Tibial nerve (tissue), 4 donors: Measurements from ENCODE around the gene TMEM132D.

Experiments
- CTCF ChIP-seq, 5 experiments: fragments of 200-600 bp in 3 of 5; fragments of 450-650 bp in 2 of 5; sonication (generic) in 3 of 5; IDR thresholded peaks; one replicate each; pipeline ENCODE4 v1.5.1; 2016 to 2019; ENCODE audit warnings: antibody characterized with exemption in 5 of 5, mild to moderate bottlenecking in 3 of 5, moderate library complexity in 2 of 5
- EP300 ChIP-seq, 2 donors: sonication (generic); formaldehyde crosslinking; IDR thresholded peaks; one replicate each; pipeline ENCODE4 v1.6.1; 2017; ENCODE audit warnings: antibody characterized with exemption in 2 of 2, mild to moderate bottlenecking in 1 of 2
- POLR2A ChIP-seq, 2 donors: fragments of 450-650 bp; IDR thresholded peaks; one replicate each; pipeline ENCODE4 v1.6.1; 2017; ENCODE audit warnings: antibody characterized with exemption in 2 of 2, mild to moderate bottlenecking in 2 of 2, moderate library complexity in 2 of 2

GRCh38 chr12:129532707-129533499, 370.9 kb downstream of the TMEM132D start:
- no peak for TF ChIP-seq CTCF (IDR thresholded peaks at IDR 0.05)
- TF ChIP-seq EP300 (IDR thresholded peaks at IDR 0.05): no peak
- TF ChIP-seq POLR2A (IDR thresholded peaks at IDR 0.05): no peak
